ENCODE measurements around the gene TRPM3. TPM values are rescaled to one million over a fixed set of nuclear protein-coding genes. Genes with fewer than 3 reads are reported as not detected.

TRPM3 gene
- total and polyA plus RNA-seq, 10 donors = 0.02 to 6.7 (median 1.6) TPM

DNA sequence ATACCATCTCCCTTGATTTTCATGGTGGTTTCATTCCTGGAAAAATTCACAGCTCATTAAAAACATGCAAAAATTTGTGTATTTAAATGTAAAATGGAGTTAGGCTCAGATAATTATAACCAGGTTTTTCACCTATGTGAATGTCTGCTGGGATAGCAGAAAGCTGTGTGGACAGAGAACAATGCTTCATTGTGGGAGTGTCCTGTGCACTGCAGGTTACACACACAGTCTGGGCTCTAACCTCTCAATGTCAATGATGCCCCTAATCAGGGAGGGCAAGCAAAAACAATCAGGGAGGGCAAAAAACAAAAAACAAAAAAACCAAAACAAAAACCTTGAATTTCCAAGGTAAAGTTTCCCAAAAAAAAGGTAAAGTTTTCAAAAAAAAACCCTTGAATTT, 548.1 kb downstream of the TRPM3 start:
- no peak overlapping the region for H3K4me3 ChIP-seq
- H3K4me1 ChIP-seq = peaks cover 0 to 13% (median 0%) of the 10 kb centered on the region in 6 donors
- intact Hi-C loops (cut with DNase I; ENCODE audit: low total_unique reads) = no loop called here
- no peak overlapping the region for H3K27ac ChIP-seq
- DNase-seq = no peak
- H3K9me3 ChIP-seq = no peaks in the 10 kb centered on the region
- no peaks in the 10 kb centered on the region for H3K27me3 ChIP-seq (replicated peaks in 1 of 7)
- TF ChIP-seq CTCF (IDR thresholded peaks at IDR 0.05 in 8 of 11, conservative IDR thresholded peaks at IDR 0.05 in 3 of 11) = no peak
- TF ChIP-seq POLR2AphosphoS5 (IDR thresholded peaks at IDR 0.05) = no peak
- TF ChIP-seq POLR2A (IDR thresholded peaks at IDR 0.05) = no peak
- no peaks in the 10 kb centered on the region for H3K36me3 ChIP-seq

DNA sequence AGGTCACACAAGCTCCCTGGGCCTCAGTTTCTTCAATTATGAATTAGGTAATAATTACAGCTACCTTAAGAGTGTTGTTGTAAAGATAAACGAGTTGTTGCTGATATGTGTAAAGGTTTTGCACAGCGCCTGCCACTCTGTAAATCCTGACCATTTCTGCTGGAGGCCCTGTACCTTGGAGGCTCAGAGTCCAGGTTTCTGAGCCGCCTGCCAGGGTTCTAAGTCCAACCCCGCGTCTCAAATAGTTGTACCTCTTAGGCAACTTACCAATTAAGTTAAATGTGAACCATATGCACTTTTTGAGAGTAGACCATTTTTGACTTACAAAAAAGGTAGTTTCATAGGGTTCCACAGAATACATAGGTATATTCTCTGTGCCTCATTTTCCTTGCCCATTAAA, 550.2 kb downstream of the TRPM3 start:
- H3K9me3 ChIP-seq = no peaks in the 10 kb centered on the region
- no peak overlapping the region for H3K4me3 ChIP-seq
- H3K4me1 ChIP-seq = peaks cover 0 to 4% (median 0%) of the 10 kb centered on the region in 6 donors
- WGBS, 5 donors = 89 to 98% (median 94%) methylated on average over 5 of the region's 5 CpGs
- intact Hi-C loops (cut with DNase I; ENCODE audit: low total_unique reads) = no loop called here
- DNase-seq = no peak
- TF ChIP-seq POLR2AphosphoS5 (IDR thresholded peaks at IDR 0.05) = no peak
- TF ChIP-seq POLR2A (IDR thresholded peaks at IDR 0.05) = no peak
- TF ChIP-seq CTCF (IDR thresholded peaks at IDR 0.05 in 8 of 11, conservative IDR thresholded peaks at IDR 0.05 in 3 of 11) = no peak
- H3K27me3 ChIP-seq (replicated peaks in 1 of 7) = no peaks in the 10 kb centered on the region
- H3K36me3 ChIP-seq = no peaks in the 10 kb centered on the region
- no peak overlapping the region for H3K27ac ChIP-seq

DNA sequence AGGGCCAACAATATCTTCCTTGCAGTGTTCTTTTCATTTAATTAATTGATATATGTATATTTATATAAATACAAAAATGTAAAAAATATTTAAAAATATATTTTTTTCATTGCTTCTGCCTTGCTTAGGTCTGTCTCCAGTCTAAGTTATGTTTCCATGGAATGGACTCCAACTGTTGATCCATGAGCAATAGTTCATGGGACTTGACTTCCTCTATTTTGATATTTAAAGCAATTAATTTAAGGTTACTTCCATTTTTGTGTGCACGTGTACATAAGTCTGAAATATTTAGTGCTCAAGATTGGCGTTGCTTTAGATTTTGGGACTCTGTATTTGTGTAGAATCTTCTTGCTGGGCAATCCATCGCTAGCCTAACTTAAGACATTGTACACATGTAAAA, 551.6 kb downstream of the TRPM3 start:
- peaks cover 0 to 4% (median 2%) of the 10 kb centered on the region in 6 donors for H3K4me1 ChIP-seq
- no peaks in the 10 kb centered on the region for H3K36me3 ChIP-seq
- no peak overlapping the region for H3K4me3 ChIP-seq
- H3K9me3 ChIP-seq = no peaks in the 10 kb centered on the region
- no peak overlapping the region for H3K27ac ChIP-seq
- TF ChIP-seq CTCF (IDR thresholded peaks at IDR 0.05 in 8 of 11, conservative IDR thresholded peaks at IDR 0.05 in 3 of 11) (no peak), POLR2AphosphoS5 (IDR thresholded peaks at IDR 0.05) (no peak), POLR2A (IDR thresholded peaks at IDR 0.05) (no peak)
- no peak for DNase-seq
- intact Hi-C loops (cut with DNase I; ENCODE audit: low total_unique reads) = no loop called here
- 74 to 93% (median 92%) methylated on average over 3 of the region's 3 CpGs for WGBS, 5 donors
- no peaks in the 10 kb centered on the region for H3K27me3 ChIP-seq (replicated peaks in 1 of 7)

- no peaks in the 10 kb centered on the region for H3K9me3 ChIP-seq
- peaks cover 5 to 9% (median 8%) of the 10 kb centered on the region in 6 donors for H3K4me1 ChIP-seq
- DNase-seq = no peak
- 78 to 90% (median 86%) methylated on average over 4 of the region's 4 CpGs for WGBS, 5 donors
- H3K4me3 ChIP-seq = no peak overlapping the region
- intact Hi-C loops (cut with DNase I; ENCODE audit: low total_unique reads) = no loop called here
- no peaks in the 10 kb centered on the region for H3K27me3 ChIP-seq (replicated peaks in 1 of 7)
- no peaks in the 10 kb centered on the region for H3K36me3 ChIP-seq
- H3K27ac ChIP-seq = no peak overlapping the region
- TF ChIP-seq POLR2AphosphoS5 (IDR thresholded peaks at IDR 0.05) (no peak), CTCF (IDR thresholded peaks at IDR 0.05 in 8 of 11, conservative IDR thresholded peaks at IDR 0.05 in 3 of 11) (no peak), POLR2A (IDR thresholded peaks at IDR 0.05) (no peak)
Observed at GRCh38 chr9:70569070-70569772, 552.2 kb downstream of the TRPM3 start.

Data from spleen (tissue), 11 donors.